DND-41 (cell line): Measurements from ENCODE around the gene PMEPA1.

Source experiments
- ATAC-seq: fragments of 200-7000 bp; cut with Tn5 transposase; 3 replicates; pipeline ENCODE4 v1.9.1; 2021; ENCODE audit warnings: low read depth; ENCODE audit not compliant: insufficient read depth
- DNase-seq: peaks from one replicate; pipeline ENCODE4 v3.0.0-alpha.2; 2020
- H2AFZ ChIP-seq: 2 replicates; pipeline ENCODE4 v1.6.0; 2012; ENCODE audit warnings: low read depth, low read length
- H3K27ac ChIP-seq: 2 replicates; pipeline ENCODE4 v1.5.1; 2012; ENCODE audit warnings: low read length, inconsistent platforms
- H3K27me3 ChIP-seq: fragments of 200-600 bp; sonication (generic); 2 replicates; pipeline ENCODE4 v1.6.0; 2012; ENCODE audit warnings: low read length, mild to moderate bottlenecking, inconsistent platforms; ENCODE audit not compliant: insufficient read depth, poor library complexity
- H3K36me3 ChIP-seq: 2 replicates; pipeline ENCODE4 v1.5.1; 2012; ENCODE audit warnings: low read length, inconsistent platforms; ENCODE audit not compliant: insufficient read depth
- H3K4me1 ChIP-seq: 2 replicates; pipeline ENCODE4 v1.5.1; 2012; ENCODE audit warnings: mild to moderate bottlenecking, low read length; ENCODE audit not compliant: insufficient read depth
- H3K4me2 ChIP-seq: 2 replicates; pipeline ENCODE4 v1.6.0; 2012; ENCODE audit warnings: mild to moderate bottlenecking, moderate library complexity, low read length, inconsistent platforms; ENCODE audit not compliant: insufficient read depth
- H3K4me3 ChIP-seq, 2 experiments: fragments of 200-600 bp in 1 of 2; shearing (Covaris generic) in 1 of 2; 2 replicates each; pipeline ENCODE4 v1.5.1; 2012 to 2016; ENCODE audit warnings: inconsistent platforms in 2 of 2, low read length in 2 of 2, mild to moderate bottlenecking in 2 of 2, low read depth in 1 of 2, moderate library complexity in 1 of 2
- H3K79me2 ChIP-seq: 2 replicates; pipeline ENCODE4 v1.6.0; 2012; ENCODE audit warnings: low read length, inconsistent platforms; ENCODE audit not compliant: insufficient read depth
- H3K9ac ChIP-seq: 2 replicates; pipeline ENCODE4 v1.6.0; 2012; ENCODE audit warnings: low read depth, mild to moderate bottlenecking, inconsistent platforms, low read length, moderate library complexity
- H3K9me3 ChIP-seq: 2 replicates; pipeline ENCODE4 v1.5.1; 2012; ENCODE audit warnings: low read length, moderate library complexity, mild to moderate bottlenecking, inconsistent platforms; ENCODE audit not compliant: insufficient read depth, severe bottlenecking
- H4K20me1 ChIP-seq: 2 replicates; pipeline ENCODE4 v1.6.0; 2012; ENCODE audit warnings: low read length; ENCODE audit not compliant: insufficient read depth
- CTCF ChIP-seq: IDR thresholded peaks from 2 replicates; pipeline ENCODE4 v1.5.1; 2012; ENCODE audit warnings: borderline replicate concordance, low read length, moderate library complexity, mild to moderate bottlenecking; ENCODE audit not compliant: poor library complexity, severe bottlenecking; ENCODE audit errors: extremely low read depth
- EZH2 ChIP-seq: IDR thresholded peaks from 3 replicates; pipeline ENCODE4 v1.6.1; 2012; ENCODE audit warnings: borderline replicate concordance, low read depth, mild to moderate bottlenecking, moderate library complexity, low read length, inconsistent platforms; ENCODE audit not compliant: severe bottlenecking

Gene PMEPA1

GRCh38 chr20:57621421-57622200 lies 88.2 kb downstream of the PMEPA1 start:
- H3K9ac ChIP-seq: no peak overlapping the region
- H3K4me1 ChIP-seq: peaks cover 48% of the 10 kb centered on the region
- DNase-seq: no peak
- ATAC-seq: no peak
- TF ChIP-seq EZH2 (no peak), CTCF (no peak)
- no peaks in the 10 kb centered on the region for H3K79me2 ChIP-seq
- H3K4me3 ChIP-seq: 0 out of 4 replicates have a peak overlapping the region, but pooled peaks of 1 of the 2 experiments have one; percentile 43
- H2AFZ ChIP-seq: no peak overlapping the region
- peak overlapping the region; percentile 63 for H3K4me2 ChIP-seq
- H4K20me1 ChIP-seq: peaks cover 24% of the 10 kb centered on the region
- no peaks in the 10 kb centered on the region for H3K36me3 ChIP-seq
- no peak overlapping the region for H3K27ac ChIP-seq
- H3K27me3 ChIP-seq: peaks cover 12% of the 10 kb centered on the region
- no peaks in the 10 kb centered on the region for H3K9me3 ChIP-seq

- DNase-seq (peak; percentile 56), ATAC-seq (peak; percentile 15; the same call in 1 of the 3 replicates)
- Histone ChIP-seq H3K9ac (no peak overlapping the region; the same call in 1 of the 2 replicates), H3K9me3 (no peaks in the 10 kb centered on the region), H3K4me1 (peaks cover 48% of the 10 kb centered on the region), H3K27me3 (peaks cover 12% of the 10 kb centered on the region), H4K20me1 (peaks cover 29% of the 10 kb centered on the region), H3K27ac (no peak overlapping the region), H3K4me3 (peak overlapping the region in 1 of 2 experiments; percentile 43; a peak in 2 of 4 replicates), H3K79me2 (no peaks in the 10 kb centered on the region), H2AFZ (no peak overlapping the region), H3K4me2 (peak overlapping the region; percentile 63), H3K36me3 (no peaks in the 10 kb centered on the region)
- TF ChIP-seq EZH2: peak; percentile 27
- no peak for TF ChIP-seq CTCF
Observed at GRCh38 chr20:57620999-57621398, 88.8 kb downstream of the PMEPA1 start.

GRCh38 chr20:57620274-57620990 lies 89.4 kb downstream of the PMEPA1 start, which contains the start of gene ZBP1:
Gene ZBP1 (minus strand): TSS chr20:57620426. CDS start chr20:57620295, 131 bp downstream.
- H3K27me3 ChIP-seq: peaks cover 12% of the 10 kb centered on the region
- TF ChIP-seq EZH2 (no peak), CTCF (no peak)
- peak within 1 kb of the TSS in 1 of 2 experiments; percentile 43; a peak in 2 of 4 replicates for H3K4me3 ChIP-seq
- H2AFZ ChIP-seq: no peak within 1 kb of the TSS
- peak; percentile 88 for DNase-seq
- H3K79me2 ChIP-seq: no peaks in the 10 kb centered on the region
- H4K20me1 ChIP-seq: peaks cover 35% of the 10 kb centered on the region
- ATAC-seq: peak; percentile 71
- no peak within 1 kb of the TSS; the same call in 1 of the 2 replicates for H3K9ac ChIP-seq
- H3K4me2 ChIP-seq: peak within 1 kb of the TSS; percentile 63
- H3K27ac ChIP-seq: no peak within 1 kb of the TSS
- H3K36me3 ChIP-seq: no peaks in the 10 kb centered on the region
- H3K9me3 ChIP-seq: no peaks in the 10 kb centered on the region
- H3K4me1 ChIP-seq: peaks cover 44% of the 10 kb centered on the region
